ENCODE data around the gene GHR. TPM values are rescaled to one million over a fixed set of nuclear protein-coding genes. Genes with fewer than 3 reads are reported as not detected.

Gene GHR
- total and polyA plus RNA-seq, 2 of the 8 experiments (the other 6 are each of a cell fraction or from before 2014, with no cell fraction given) = 0.15 to 0.19 TPM

DNA sequence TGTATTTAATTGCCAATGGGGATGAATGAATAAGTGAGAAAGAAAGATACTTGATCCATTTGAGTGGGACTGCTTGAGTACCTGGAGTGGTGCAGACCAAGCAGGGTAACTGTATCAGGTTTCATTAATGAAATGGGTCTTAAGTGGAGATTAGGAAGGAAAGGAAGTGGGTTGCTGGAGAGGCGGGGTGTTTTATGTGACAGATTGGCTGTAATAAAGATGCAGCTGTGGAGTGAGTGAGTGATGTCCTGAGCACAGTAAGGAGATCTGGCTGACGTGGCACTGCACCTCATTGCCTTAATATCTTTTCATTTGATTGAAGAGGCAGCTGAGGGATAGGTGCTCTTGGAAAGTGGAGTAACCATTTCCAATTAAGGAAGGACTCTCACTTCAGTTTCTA lies 172.4 kb downstream of the GHR start:
- no peaks in the 10 kb centered on the region for H3K27me3 ChIP-seq (replicated peaks in 1 of 4; ENCODE audit: control insufficient read depth in 3 of 4, extremely low read depth in 1 of 4, insufficient read depth in 3 of 4, low read length in 3 of 4)
- ChIA-PET CTCF (ENCODE audit: partially characterized antibody) (interaction anchor here (1.2 to 4.3 kb wide), 3 partner anchors 12 to 81 kb away, joined by 3 to 26 read pairs (median 3); no protein-coding TSS in a partner anchor), POLR2A (ENCODE audit: partially characterized antibody) (no interaction called here)
- H2BK5ac ChIP-seq (ENCODE audit: low read depth, low read length) = no peak overlapping the region
- H3K79me1 ChIP-seq (ENCODE audit: low read depth, low read length) = no peaks in the 10 kb centered on the region
- no peak overlapping the region for H3K23ac ChIP-seq (ENCODE audit: insufficient read length)
- H2BK120ac ChIP-seq (replicated peaks; ENCODE audit: low read depth, low read length) = no peak overlapping the region
- no peak overlapping the region for H3K9ac ChIP-seq (replicated peaks in 1 of 4; ENCODE audit: extremely low read depth in 1 of 4, low read depth in 3 of 4, low read length in 3 of 4)
- no peaks in the 10 kb centered on the region for H3K9me3 ChIP-seq (ENCODE audit: insufficient read depth in 2 of 2, low read depth in 1 of 2, low read length in 1 of 2)
- H2BK20ac ChIP-seq (ENCODE audit: low read length) = no peak overlapping the region
- H3K4me3 ChIP-seq (ENCODE audit: extremely low read depth in 1 of 4, insufficient read depth in 2 of 4, low read depth in 3 of 4, low read length in 4 of 4) = no peak overlapping the region
- H3K23me2 ChIP-seq (ENCODE audit: low read depth, low read length) = no peaks in the 10 kb centered on the region
- no peak overlapping the region for H2BK12ac ChIP-seq (ENCODE audit: low read depth, low read length)
- H4K5ac ChIP-seq (ENCODE audit: insufficient read length, low read depth, low read length) = no peak overlapping the region
- no peaks in the 10 kb centered on the region for H3K36me3 ChIP-seq (ENCODE audit: control insufficient read depth in 2 of 4, insufficient read depth in 4 of 4, low read length in 3 of 4)
- H4K8ac ChIP-seq (ENCODE audit: extremely low read depth, insufficient read depth, low read length) = no peak overlapping the region
- H3K4me1 ChIP-seq (replicated peaks in 1 of 4; ENCODE audit: control insufficient read depth in 3 of 4, insufficient read depth in 4 of 4, low read length in 3 of 4) = no peaks in the 10 kb centered on the region
- TF ChIP-seq KDM1A (IDR thresholded peaks at IDR 0.05; ENCODE audit: borderline replicate concordance, low read length) (no peak), CBX5 (IDR thresholded peaks at IDR 0.05; ENCODE audit: low read depth, low read length) (no peak), CTBP2 (IDR thresholded peaks at IDR 0.05; ENCODE audit: borderline replicate concordance, insufficient read depth, insufficient read length, low read length) (no peak), RAD21 (IDR thresholded peaks at IDR 0.05 in 1 of 2, conservative IDR thresholded peaks at IDR 0.05 in 1 of 2; ENCODE audit: low read depth in 2 of 2, low read length in 2 of 2) (no peak), TEAD4 (IDR thresholded peaks at IDR 0.05; ENCODE audit: low read depth, low read length) (no peak), NRF1 (IDR thresholded peaks at IDR 0.05; ENCODE audit: low read depth, low read length) (no peak), ZNF274 (IDR thresholded peaks at IDR 0.05; ENCODE audit: borderline replicate concordance, extremely low read depth, low read length) (no peak), RXRA (IDR thresholded peaks at IDR 0.05; ENCODE audit: insufficient read depth, low read depth, low read length) (no peak), GTF2F1 (IDR thresholded peaks at IDR 0.05; ENCODE audit: borderline replicate concordance, low read depth, low read length) (no peak), SUZ12 (IDR thresholded peaks at IDR 0.05; ENCODE audit: low read length) (no peak), FOSL1 (IDR thresholded peaks at IDR 0.05; ENCODE audit: insufficient read depth, low read depth, low read length) (no peak), SIX5 (IDR thresholded peaks at IDR 0.05; ENCODE audit: low read depth, low read length) (no peak), EP300 (IDR thresholded peaks at IDR 0.05; ENCODE audit: borderline replicate concordance in 1 of 2, low read depth in 2 of 2, low read length in 2 of 2) (no peak)
- no peak overlapping the region for H3K18ac ChIP-seq (ENCODE audit: extremely low read depth, low read length)
- H3K14ac ChIP-seq (ENCODE audit: insufficient read length) = no peak overlapping the region
- H4K20me1 ChIP-seq (replicated peaks in 1 of 2; ENCODE audit: control insufficient read depth in 1 of 2, insufficient read depth in 2 of 2, low read length in 2 of 2) = no peaks in the 10 kb centered on the region
- no peak overlapping the region for H2AK5ac ChIP-seq (ENCODE audit: low read depth, low read length)
- FAIRE-seq (no peak), DNase-seq (ENCODE audit: low read depth in 1 of 2, low spot score in 2 of 2) (no peak)
- H3K56ac ChIP-seq (replicated peaks; ENCODE audit: insufficient read length, low read depth, low read length) = no peak overlapping the region
- H4K91ac ChIP-seq (replicated peaks; ENCODE audit: insufficient read length, low read length) = no peak overlapping the region
- H2BK15ac ChIP-seq (ENCODE audit: low read length) = no peak overlapping the region
- H2AFZ ChIP-seq (ENCODE audit: low read length) = no peak overlapping the region
- H3K79me2 ChIP-seq (ENCODE audit: control insufficient read depth in 1 of 2, insufficient read depth in 2 of 2, low read length in 2 of 2) = no peaks in the 10 kb centered on the region
- no peak overlapping the region for H3K4me2 ChIP-seq (ENCODE audit: insufficient read depth in 1 of 2, low read depth in 2 of 2, low read length in 2 of 2)
- WGBS, 2 experiments (ENCODE audit: extremely low coverage in 1 of 2, insufficient coverage in 1 of 2, insufficient read length in 1 of 2, insufficient replicate concordance in 2 of 2, low coverage in 1 of 2, low lambda C conversion rate in 2 of 2, missing lambda C conversion rate in 1 of 2) = 77% methylated on average over 2 of the region's 2 CpGs; no CpG with 5 or more reads in 1 of the 2 experiments
- no peak overlapping the region for H3K27ac ChIP-seq (ENCODE audit: low read depth, low read length)
- H3K4ac ChIP-seq (replicated peaks; ENCODE audit: insufficient read length, low read depth, low read length) = no peak overlapping the region

Measured in H1 (cell line).